SK-N-SH treated with all-trans-retinoic acid at 6 μM for 48 hours (cell line): ENCODE results near the gene PGC.

Experiments used
- ATAC-seq: fragments of 200-7000 bp; cut with Tn5 transposase; 3 replicates; pipeline ENCODE4 v1.9.1; 2020; ENCODE audit warnings: mild to moderate bottlenecking, moderate library complexity
- ARNTL ChIP-seq: fragments of 450-650 bp; formaldehyde crosslinking; IDR thresholded peaks from 2 replicates; pipeline ENCODE4 v1.5.0; 2020; ENCODE audit warnings: low read depth, mild to moderate bottlenecking, moderate library complexity, borderline replicate concordance
- BACH2 ChIP-seq: fragments of 250-450 bp; sonication (Bioruptor Pico); IDR thresholded peaks from 2 replicates; pipeline ENCODE4 v1.9.0; 2021; ENCODE audit warnings: mild to moderate bottlenecking, borderline replicate concordance
- CSDC2 ChIP-seq: fragments of 250-450 bp; sonication (Bioruptor Pico); IDR thresholded peaks from 2 replicates; pipeline ENCODE4 v1.5.0; 2020; ENCODE audit warnings: mild to moderate bottlenecking, moderate library complexity
- ESRRG ChIP-seq: fragments of 250-450 bp; sonication (Bioruptor Pico); IDR thresholded peaks from 2 replicates; pipeline ENCODE4 v1.6.1; 2021; ENCODE audit warnings: mild to moderate bottlenecking
- GLIS3 ChIP-seq: fragments of 250-450 bp; sonication (Bioruptor Pico); IDR thresholded peaks from 2 replicates; pipeline ENCODE4 v1.5.0; 2020; ENCODE audit warnings: mild to moderate bottlenecking, moderate library complexity
- ISL1 ChIP-seq: fragments of 250-450 bp; sonication (Bioruptor Pico); IDR thresholded peaks from 2 replicates; pipeline ENCODE4 v2.1.2; 2022; ENCODE audit warnings: mild to moderate bottlenecking, moderate library complexity
- OSR1 ChIP-seq: fragments of 250-450 bp; sonication (Bioruptor Pico); IDR thresholded peaks from 2 replicates; pipeline ENCODE4 v1.8.0; 2022; ENCODE audit warnings: moderate library complexity, mild to moderate bottlenecking, inconsistent platforms
- RARB ChIP-seq: fragments of 250-450 bp; sonication (Bioruptor Pico); IDR thresholded peaks from 2 replicates; pipeline ENCODE4 v1.8.0; 2021; ENCODE audit warnings: mild to moderate bottlenecking, moderate library complexity
- SNAI2 ChIP-seq: fragments of 250-450 bp; sonication (Bioruptor Pico); IDR thresholded peaks from 2 replicates; pipeline ENCODE4 v1.5.0; 2020; ENCODE audit warnings: mild to moderate bottlenecking, moderate library complexity
- TCF4 ChIP-seq: fragments of 250-450 bp; sonication (Bioruptor Pico); IDR thresholded peaks from 2 replicates; pipeline ENCODE4 v1.8.0; 2021; ENCODE audit warnings: mild to moderate bottlenecking, moderate library complexity, borderline replicate concordance
- TOX ChIP-seq: fragments of 250-450 bp; sonication (Bioruptor Pico); IDR thresholded peaks from 2 replicates; pipeline ENCODE4 v1.8.0; 2021; ENCODE audit warnings: mild to moderate bottlenecking, moderate library complexity, borderline replicate concordance
- ZFP3 ChIP-seq: fragments of 250-450 bp; sonication (Bioruptor Pico); IDR thresholded peaks from 2 replicates; pipeline ENCODE4 v1.5.0; 2020; ENCODE audit warnings: mild to moderate bottlenecking, moderate library complexity
- ZFP30 ChIP-seq: fragments of 450-650 bp; formaldehyde crosslinking; IDR thresholded peaks from 2 replicates; pipeline ENCODE4 v1.5.0; 2022; ENCODE audit warnings: mild to moderate bottlenecking, moderate library complexity
- ZNF565 ChIP-seq: fragments of 450-650 bp; formaldehyde crosslinking; conservative IDR thresholded peaks from 2 replicates; pipeline ENCODE4 v1.5.0; 2020; ENCODE audit warnings: low read depth, mild to moderate bottlenecking, moderate library complexity
- ZNF70 ChIP-seq: fragments of 450-650 bp; formaldehyde crosslinking; IDR thresholded peaks from 2 replicates; pipeline ENCODE4 v1.5.0; 2020; ENCODE audit warnings: mild to moderate bottlenecking, moderate library complexity
- ZNF8 ChIP-seq: fragments of 450-650 bp; formaldehyde crosslinking; IDR thresholded peaks from 2 replicates; pipeline ENCODE4 v1.5.0; 2020; ENCODE audit warnings: mild to moderate bottlenecking, moderate library complexity
- TF ChIP-seq, protein P1 (sequence below): fragments of 250-450 bp; sonication (Bioruptor Pico); IDR thresholded peaks from 2 replicates; pipeline ENCODE4 v1.8.0; 2020; ENCODE audit warnings: mild to moderate bottlenecking, moderate library complexity, borderline replicate concordance
- TF ChIP-seq, protein P2 (sequence below): fragments of 250-450 bp; sonication (Bioruptor Pico); IDR thresholded peaks from 2 replicates; pipeline ENCODE4 v1.5.1; 2020; ENCODE audit warnings: low read depth, mild to moderate bottlenecking, moderate library complexity
- TF ChIP-seq, protein P3 (sequence below): fragments of 250-450 bp; sonication (Bioruptor Pico); IDR thresholded peaks from 2 replicates; pipeline ENCODE4 v1.5.1; 2021; ENCODE audit warnings: mild to moderate bottlenecking, moderate library complexity
- TF ChIP-seq, protein P4 (sequence below): fragments of 250-450 bp; sonication (Bioruptor Pico); IDR thresholded peaks from 2 replicates; pipeline ENCODE4 v1.8.0; 2021; ENCODE audit warnings: low read depth, mild to moderate bottlenecking, moderate library complexity, borderline replicate concordance
- TF ChIP-seq, protein P5 (sequence below): fragments of 250-450 bp; sonication (Bioruptor Pico); IDR thresholded peaks from 2 replicates; pipeline ENCODE4 v1.5.0; 2020; ENCODE audit warnings: mild to moderate bottlenecking, moderate library complexity

Gene PGC

DNA sequence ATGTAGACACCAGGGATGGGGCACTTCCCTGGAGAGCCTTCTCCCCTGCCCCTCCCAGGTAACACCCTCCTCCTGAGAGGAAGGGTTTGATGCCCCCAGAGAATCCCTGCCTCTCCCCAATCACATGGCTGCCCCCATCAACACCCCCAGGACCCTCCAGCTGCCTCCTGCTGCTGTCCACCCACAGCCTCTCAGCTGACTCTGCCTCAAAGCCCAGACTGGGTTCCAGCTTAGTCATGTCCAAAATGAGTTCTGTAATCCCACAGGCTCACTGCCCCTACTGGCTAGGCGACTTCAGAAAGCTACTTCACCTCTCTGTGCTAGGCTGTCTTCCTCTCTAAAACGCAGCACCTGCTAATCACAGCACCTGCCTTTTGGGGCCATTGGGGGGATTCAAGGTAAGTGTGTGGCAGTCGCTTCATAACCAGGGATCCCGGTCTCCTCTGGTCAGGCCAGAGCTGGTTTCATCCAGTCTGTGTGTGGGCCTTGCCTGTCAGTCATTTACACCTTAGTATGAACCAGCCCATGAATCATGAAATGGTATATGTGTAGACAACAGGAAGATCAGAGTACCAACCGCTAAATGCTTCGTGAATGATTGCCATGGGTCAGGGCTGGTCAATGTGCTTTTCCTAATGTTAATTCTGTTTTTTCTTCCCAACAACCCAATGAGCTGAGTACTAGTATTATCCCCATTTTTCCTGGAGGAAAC, 52.2 kb downstream of the PGC start:
- ATAC-seq, result no peak
- TF ChIP-seq, protein P1, sequence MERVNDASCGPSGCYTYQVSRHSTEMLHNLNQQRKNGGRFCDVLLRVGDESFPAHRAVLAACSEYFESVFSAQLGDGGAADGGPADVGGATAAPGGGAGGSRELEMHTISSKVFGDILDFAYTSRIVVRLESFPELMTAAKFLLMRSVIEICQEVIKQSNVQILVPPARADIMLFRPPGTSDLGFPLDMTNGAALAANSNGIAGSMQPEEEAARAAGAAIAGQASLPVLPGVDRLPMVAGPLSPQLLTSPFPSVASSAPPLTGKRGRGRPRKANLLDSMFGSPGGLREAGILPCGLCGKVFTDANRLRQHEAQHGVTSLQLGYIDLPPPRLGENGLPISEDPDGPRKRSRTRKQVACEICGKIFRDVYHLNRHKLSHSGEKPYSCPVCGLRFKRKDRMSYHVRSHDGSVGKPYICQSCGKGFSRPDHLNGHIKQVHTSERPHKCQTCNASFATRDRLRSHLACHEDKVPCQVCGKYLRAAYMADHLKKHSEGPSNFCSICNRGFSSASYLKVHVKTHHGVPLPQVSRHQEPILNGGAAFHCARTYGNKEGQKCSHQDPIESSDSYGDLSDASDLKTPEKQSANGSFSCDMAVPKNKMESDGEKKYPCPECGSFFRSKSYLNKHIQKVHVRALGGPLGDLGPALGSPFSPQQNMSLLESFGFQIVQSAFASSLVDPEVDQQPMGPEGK (CRISPR knock-in tag), result no peak
- no peak for TF ChIP-seq OSR1
- no peak for TF ChIP-seq ZFP3 (CRISPR knock-in tag)
- no peak for TF ChIP-seq BACH2 (CRISPR knock-in tag)
- TF ChIP-seq, protein P2, sequence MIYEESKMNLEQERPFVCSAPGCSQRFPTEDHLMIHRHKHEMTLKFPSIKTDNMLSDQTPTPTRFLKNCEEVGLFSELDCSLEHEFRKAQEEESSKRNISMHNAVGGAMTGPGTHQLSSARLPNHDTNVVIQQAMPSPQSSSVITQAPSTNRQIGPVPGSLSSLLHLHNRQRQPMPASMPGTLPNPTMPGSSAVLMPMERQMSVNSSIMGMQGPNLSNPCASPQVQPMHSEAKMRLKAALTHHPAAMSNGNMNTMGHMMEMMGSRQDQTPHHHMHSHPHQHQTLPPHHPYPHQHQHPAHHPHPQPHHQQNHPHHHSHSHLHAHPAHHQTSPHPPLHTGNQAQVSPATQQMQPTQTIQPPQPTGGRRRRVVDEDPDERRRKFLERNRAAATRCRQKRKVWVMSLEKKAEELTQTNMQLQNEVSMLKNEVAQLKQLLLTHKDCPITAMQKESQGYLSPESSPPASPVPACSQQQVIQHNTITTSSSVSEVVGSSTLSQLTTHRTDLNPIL (CRISPR knock-in tag), result no peak
- TF ChIP-seq ZNF565, result no peak
- TF ChIP-seq CSDC2 (CRISPR knock-in tag), result no peak
- no peak for TF ChIP-seq ZFP30 (CRISPR knock-in tag)
- no peak for TF ChIP-seq TCF4 (CRISPR knock-in tag)
- no peak for TF ChIP-seq ARNTL (CRISPR knock-in tag)
- no peak for TF ChIP-seq ESRRG (CRISPR knock-in tag)
- TF ChIP-seq, protein P3, sequence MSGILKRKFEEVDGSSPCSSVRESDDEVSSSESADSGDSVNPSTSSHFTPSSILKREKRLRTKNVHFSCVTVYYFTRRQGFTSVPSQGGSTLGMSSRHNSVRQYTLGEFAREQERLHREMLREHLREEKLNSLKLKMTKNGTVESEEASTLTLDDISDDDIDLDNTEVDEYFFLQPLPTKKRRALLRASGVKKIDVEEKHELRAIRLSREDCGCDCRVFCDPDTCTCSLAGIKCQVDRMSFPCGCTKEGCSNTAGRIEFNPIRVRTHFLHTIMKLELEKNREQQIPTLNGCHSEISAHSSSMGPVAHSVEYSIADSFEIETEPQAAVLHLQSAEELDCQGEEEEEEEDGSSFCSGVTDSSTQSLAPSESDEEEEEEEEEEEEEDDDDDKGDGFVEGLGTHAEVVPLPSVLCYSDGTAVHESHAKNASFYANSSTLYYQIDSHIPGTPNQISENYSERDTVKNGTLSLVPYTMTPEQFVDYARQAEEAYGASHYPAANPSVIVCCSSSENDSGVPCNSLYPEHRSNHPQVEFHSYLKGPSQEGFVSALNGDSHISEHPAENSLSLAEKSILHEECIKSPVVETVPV (CRISPR knock-in tag), result no peak
- no peak for TF ChIP-seq SNAI2
- TF ChIP-seq TOX (CRISPR knock-in tag), result no peak
- TF ChIP-seq ISL1 (CRISPR knock-in tag), result no peak
- TF ChIP-seq GLIS3 (CRISPR knock-in tag), result no peak
- TF ChIP-seq, protein P4, sequence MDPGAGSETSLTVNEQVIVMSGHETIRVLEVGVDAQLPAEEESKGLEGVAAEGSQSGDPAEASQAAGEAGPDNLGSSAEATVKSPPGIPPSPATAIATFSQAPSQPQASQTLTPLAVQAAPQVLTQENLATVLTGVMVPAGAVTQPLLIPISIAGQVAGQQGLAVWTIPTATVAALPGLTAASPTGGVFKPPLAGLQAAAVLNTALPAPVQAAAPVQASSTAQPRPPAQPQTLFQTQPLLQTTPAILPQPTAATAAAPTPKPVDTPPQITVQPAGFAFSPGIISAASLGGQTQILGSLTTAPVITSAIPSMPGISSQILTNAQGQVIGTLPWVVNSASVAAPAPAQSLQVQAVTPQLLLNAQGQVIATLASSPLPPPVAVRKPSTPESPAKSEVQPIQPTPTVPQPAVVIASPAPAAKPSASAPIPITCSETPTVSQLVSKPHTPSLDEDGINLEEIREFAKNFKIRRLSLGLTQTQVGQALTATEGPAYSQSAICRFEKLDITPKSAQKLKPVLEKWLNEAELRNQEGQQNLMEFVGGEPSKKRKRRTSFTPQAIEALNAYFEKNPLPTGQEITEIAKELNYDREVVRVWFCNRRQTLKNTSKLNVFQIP (CRISPR knock-in tag), result no peak

DNA sequence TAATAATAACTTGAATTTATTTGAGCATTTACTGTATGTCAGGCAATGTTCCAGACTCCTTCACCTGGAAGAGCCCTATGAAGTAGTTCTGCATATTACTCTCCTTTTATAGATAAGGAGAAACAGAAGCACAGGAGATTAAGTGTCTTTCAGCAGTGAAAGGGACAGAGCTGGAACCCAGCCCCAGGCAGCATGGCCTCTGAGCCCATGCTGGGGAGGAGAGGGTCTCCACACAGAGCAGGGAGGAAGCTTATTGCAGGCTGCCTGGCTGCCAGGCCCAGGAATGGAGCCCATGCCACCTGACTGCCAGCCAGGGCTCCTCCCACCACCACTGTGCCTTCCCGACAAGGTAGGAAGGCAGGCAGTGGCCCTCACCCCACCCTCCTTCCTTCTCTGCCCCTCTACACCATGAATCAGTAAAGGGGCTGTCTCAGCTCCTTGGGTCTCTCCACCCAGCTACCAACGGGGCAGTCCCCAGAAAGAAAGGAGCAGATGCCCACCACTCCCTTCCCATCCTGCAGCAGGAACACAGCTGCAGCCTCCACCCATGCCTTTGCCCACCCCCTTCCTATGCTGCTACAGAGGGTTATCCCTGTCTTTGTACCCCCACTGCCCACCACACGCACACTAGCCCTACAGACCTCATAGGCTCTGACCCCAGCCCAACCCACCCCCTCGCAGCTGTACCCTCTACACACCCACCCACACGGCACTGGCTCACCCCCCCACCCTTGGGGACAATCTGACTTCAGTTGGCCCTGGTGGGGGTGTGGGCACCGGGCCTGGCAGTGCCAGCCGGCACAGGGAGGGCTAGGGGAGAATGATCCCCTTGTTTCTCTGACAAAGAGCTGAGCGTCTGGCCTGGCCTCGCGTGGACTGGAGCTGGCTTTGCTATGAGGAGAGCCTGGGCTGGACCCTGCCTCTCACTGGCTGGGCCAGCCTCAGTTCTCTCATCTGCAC, 53.6 kb downstream of the PGC start:
- ATAC-seq, result no peak
- TF ChIP-seq, protein P3 (CRISPR knock-in tag), result no peak
- TF ChIP-seq CSDC2 (CRISPR knock-in tag) (no peak), BACH2 (CRISPR knock-in tag) (no peak), ZNF8 (no peak), RARB (CRISPR knock-in tag) (no peak), ZFP30 (CRISPR knock-in tag) (no peak), OSR1 (no peak), SNAI2 (no peak), ARNTL (CRISPR knock-in tag) (no peak), ESRRG (CRISPR knock-in tag) (no peak), TCF4 (CRISPR knock-in tag) (no peak), ISL1 (CRISPR knock-in tag) (no peak), ZNF70 (CRISPR knock-in tag) (no peak), TOX (CRISPR knock-in tag) (no peak), ZNF565 (no peak)
- TF ChIP-seq, protein P1 (CRISPR knock-in tag), result no peak
- TF ChIP-seq, protein P4 (CRISPR knock-in tag), result no peak
- TF ChIP-seq, protein P5, sequence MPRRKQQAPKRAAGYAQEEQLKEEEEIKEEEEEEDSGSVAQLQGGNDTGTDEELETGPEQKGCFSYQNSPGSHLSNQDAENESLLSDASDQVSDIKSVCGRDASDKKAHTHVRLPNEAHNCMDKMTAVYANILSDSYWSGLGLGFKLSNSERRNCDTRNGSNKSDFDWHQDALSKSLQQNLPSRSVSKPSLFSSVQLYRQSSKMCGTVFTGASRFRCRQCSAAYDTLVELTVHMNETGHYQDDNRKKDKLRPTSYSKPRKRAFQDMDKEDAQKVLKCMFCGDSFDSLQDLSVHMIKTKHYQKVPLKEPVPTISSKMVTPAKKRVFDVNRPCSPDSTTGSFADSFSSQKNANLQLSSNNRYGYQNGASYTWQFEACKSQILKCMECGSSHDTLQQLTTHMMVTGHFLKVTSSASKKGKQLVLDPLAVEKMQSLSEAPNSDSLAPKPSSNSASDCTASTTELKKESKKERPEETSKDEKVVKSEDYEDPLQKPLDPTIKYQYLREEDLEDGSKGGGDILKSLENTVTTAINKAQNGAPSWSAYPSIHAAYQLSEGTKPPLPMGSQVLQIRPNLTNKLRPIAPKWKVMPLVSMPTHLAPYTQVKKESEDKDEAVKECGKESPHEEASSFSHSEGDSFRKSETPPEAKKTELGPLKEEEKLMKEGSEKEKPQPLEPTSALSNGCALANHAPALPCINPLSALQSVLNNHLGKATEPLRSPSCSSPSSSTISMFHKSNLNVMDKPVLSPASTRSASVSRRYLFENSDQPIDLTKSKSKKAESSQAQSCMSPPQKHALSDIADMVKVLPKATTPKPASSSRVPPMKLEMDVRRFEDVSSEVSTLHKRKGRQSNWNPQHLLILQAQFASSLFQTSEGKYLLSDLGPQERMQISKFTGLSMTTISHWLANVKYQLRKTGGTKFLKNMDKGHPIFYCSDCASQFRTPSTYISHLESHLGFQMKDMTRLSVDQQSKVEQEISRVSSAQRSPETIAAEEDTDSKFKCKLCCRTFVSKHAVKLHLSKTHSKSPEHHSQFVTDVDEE, result no peak
